Right lobe of liver (tissue), 4 donors: ENCODE measurements around the gene JAK3.

Experiments
- CTCF ChIP-seq, 4 donors: fragments of 200-600 bp in 3 of 4; fragments of 450-650 bp in 1 of 4; IDR thresholded peaks; one replicate each; pipeline versions ENCODE4 v1.5.1 to v1.8.0; 2016 to 2022; ENCODE audit warnings: antibody characterized with exemption in 4 of 4, mild to moderate bottlenecking in 2 of 4
- POLR2A ChIP-seq: fragments of 450-650 bp; IDR thresholded peaks from one replicate; pipeline ENCODE4 v1.6.1; 2017; ENCODE audit warnings: antibody characterized with exemption, mild to moderate bottlenecking
- donor health status: DM: no; HTN: no; CAD: no.
- donor health status: DM: no; HTN: no; CAD: no.
- donor health status: DM: no; HTN: yes; CAD: no.

DNA sequence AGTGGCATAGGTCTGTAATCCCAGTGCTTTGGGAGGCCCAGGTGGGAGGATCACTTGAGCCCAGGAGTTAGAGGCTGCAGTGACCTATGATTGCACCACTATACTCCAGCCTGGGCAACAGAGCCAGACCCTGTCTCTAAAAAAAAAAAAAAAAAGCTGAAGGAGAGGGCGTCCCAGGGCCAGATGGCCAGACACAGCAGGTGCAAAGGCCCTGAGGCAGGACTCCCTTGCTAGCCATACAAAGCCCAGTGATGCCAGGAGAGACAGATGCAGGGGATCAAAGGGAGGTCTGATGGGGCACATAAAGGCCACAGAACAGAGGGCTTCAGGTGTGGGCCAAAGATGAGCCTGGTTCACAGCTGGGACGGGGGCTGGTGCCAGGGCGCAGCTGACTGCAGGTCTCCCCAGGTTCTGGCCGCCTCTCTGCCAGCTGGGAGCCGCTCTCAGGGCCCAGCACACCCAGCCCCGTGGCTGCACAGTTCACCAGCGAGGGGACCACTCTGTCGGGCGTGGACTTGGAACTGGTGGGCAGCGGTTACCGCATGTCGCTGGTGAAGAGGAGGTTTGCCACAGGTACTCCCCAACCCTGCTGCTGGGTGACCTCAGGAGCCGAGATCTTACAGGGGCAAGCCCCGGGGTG lies 60.4 kb downstream of the JAK3 start:
- TF ChIP-seq CTCF (IDR thresholded peaks at IDR 0.05): no peak
- no peak for TF ChIP-seq POLR2A
